Measurements from ENCODE around the gene GABRB3.

The GABRB3 gene

GRCh38 chr15:26631894-26632293, 141.0 kb downstream of the GABRB3 start:
- DNase-seq (ENCODE audit: low spot score) (no peak), FAIRE-seq (no peak)

GRCh38 chr15:26630857-26631256, 142.0 kb downstream of the GABRB3 start:
- no peak for DNase-seq (ENCODE audit: low spot score)
- FAIRE-seq, result no peak

- DNase-seq (ENCODE audit: low spot score), result peak; percentile 81
- peak; percentile 67 for FAIRE-seq
Measured at GRCh38 chr15:26628879-26629529, 143.9 kb downstream of the GABRB3 start.

GRCh38 chr15:26628071-26628470, 144.8 kb downstream of the GABRB3 start:
- DNase-seq (ENCODE audit: low spot score), result peak; percentile 29
- no peak for FAIRE-seq

GRCh38 chr15:26624128-26624527, 148.7 kb downstream of the GABRB3 start:
- FAIRE-seq (no peak), DNase-seq (ENCODE audit: low spot score) (no peak)

- no peak for FAIRE-seq
Measured at GRCh38 chr15:26623071-26623470, 149.8 kb downstream of the GABRB3 start.

GRCh38 chr15:26621816-26622215, 151.1 kb downstream of the GABRB3 start:
- FAIRE-seq, result no peak
- DNase-seq (ENCODE audit: low spot score), result no peak

More at GRCh38 chr15:26623071-26623470, 149.8 kb downstream of the GABRB3 start:
- no peak for DNase-seq (ENCODE audit: low spot score)

- no peak for FAIRE-seq
Measured at GRCh38 chr15:26620528-26621458, 152.1 kb downstream of the GABRB3 start.

GRCh38 chr15:26615927-26616302, 157.0 kb downstream of the GABRB3 start:
- FAIRE-seq, result no peak
- no peak for DNase-seq (ENCODE audit: low spot score)

More at GRCh38 chr15:26620528-26621458, 152.1 kb downstream of the GABRB3 start:
- DNase-seq (ENCODE audit: low spot score), result no peak

GRCh38 chr15:26615188-26615926, 157.5 kb downstream of the GABRB3 start:
- FAIRE-seq (no peak), DNase-seq (ENCODE audit: low spot score) (peak; percentile 17)

- DNase-seq (ENCODE audit: low spot score) (no peak), FAIRE-seq (no peak)
Measured at GRCh38 chr15:26614734-26615133, 158.1 kb downstream of the GABRB3 start.

- FAIRE-seq, result no peak
- no peak for DNase-seq (ENCODE audit: low spot score)
Measured at GRCh38 chr15:26598704-26599103, 174.2 kb downstream of the GABRB3 start.

GRCh38 chr15:26595611-26596010, 177.3 kb downstream of the GABRB3 start:
- FAIRE-seq, result no peak

GRCh38 chr15:26590676-26591075, 182.2 kb downstream of the GABRB3 start:
- FAIRE-seq (no peak), DNase-seq (ENCODE audit: low spot score) (no peak)

More at GRCh38 chr15:26595611-26596010, 177.3 kb downstream of the GABRB3 start:
- DNase-seq (ENCODE audit: low spot score), result no peak

GRCh38 chr15:26582840-26583239, 190.0 kb downstream of the GABRB3 start:
- DNase-seq (ENCODE audit: low spot score), result no peak
- FAIRE-seq, result no peak

GRCh38 chr15:26580943-26581342, 191.9 kb downstream of the GABRB3 start:
- FAIRE-seq, result no peak
- DNase-seq (ENCODE audit: low spot score), result no peak

GRCh38 chr15:26572602-26573350, 200.1 kb downstream of the GABRB3 start:
- FAIRE-seq (no peak), DNase-seq (ENCODE audit: low spot score) (no peak)

GRCh38 chr15:26571346-26571745, 201.5 kb downstream of the GABRB3 start:
- DNase-seq (ENCODE audit: low spot score) (no peak), FAIRE-seq (no peak)

- FAIRE-seq (no peak), DNase-seq (ENCODE audit: low spot score) (no peak)
Measured at GRCh38 chr15:26565542-26565941, 207.3 kb downstream of the GABRB3 start.

GRCh38 chr15:26564361-26564760, 208.5 kb downstream of the GABRB3 start:
- no peak for FAIRE-seq
- no peak for DNase-seq (ENCODE audit: low spot score)

- DNase-seq (ENCODE audit: low spot score), result no peak
- no peak for FAIRE-seq
Measured at GRCh38 chr15:26562336-26562735, 210.5 kb downstream of the GABRB3 start.
